GM23248 (cell line): ENCODE results near the gene MAST1.

Source experiments
- EZH2 ChIP-seq: fragments of 200-600 bp; sonication (generic); IDR thresholded peaks from 2 replicates; pipeline ENCODE4 v1.6.1; 2018; ENCODE audit warnings: antibody characterized with exemption, mild to moderate bottlenecking; ENCODE audit not compliant: insufficient read depth, poor library complexity, severe bottlenecking
- EZH2phosphoT487 ChIP-seq: fragments of 200-600 bp; sonication (generic); IDR thresholded peaks from 2 replicates; pipeline ENCODE4 v1.6.1; 2018; ENCODE audit warnings: antibody characterized with exemption, moderate library complexity, mild to moderate bottlenecking, low read depth; ENCODE audit not compliant: insufficient read depth

DNA sequence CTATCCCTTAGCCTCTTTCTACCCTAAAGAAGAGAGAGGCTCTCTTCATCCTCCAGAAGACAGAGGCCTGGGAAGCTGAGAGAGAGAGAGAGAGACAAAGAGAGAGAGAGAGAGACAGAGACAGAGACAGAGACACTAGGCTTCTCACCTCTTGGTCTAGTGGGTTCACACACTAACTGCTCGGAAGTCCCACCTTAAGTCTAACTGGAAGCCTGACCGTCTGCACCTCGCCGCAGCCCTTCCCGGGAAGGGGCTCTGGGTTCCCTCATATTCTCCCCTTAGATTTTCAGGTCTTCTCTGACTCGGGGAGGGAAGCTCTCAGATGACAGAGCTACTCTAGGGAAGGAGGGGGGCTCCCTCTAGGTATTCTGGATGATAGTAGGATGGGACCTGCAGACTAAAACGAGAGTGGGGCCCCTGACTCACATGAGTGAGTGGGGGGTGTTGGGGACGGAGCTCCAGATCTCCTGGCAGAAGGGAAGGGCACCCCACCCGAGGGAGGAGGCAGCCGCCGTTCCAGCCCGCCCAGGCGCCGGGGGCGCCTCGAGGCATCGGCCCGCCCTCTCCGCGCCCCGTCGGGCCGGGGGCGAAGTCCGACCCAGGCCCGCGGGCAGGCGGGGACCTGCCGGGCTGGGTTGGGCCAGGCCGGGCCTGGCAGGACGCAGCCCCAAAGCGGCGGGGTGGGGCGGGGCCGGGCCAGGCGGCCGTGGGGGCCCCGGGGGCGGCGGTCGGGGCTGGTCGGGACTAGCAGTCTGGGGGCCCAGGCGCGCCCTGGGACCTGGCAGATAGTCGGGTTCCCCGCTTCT, 49.0 kb upstream of the MAST1 start:
- TF ChIP-seq EZH2 (no peak), EZH2phosphoT487 (no peak)
